ENCODE results near the gene ADD3.

Gene ADD3

GRCh38 chr10:109968953-109969759 is 38.6 kb upstream of the ADD3 start:
- Histone ChIP-seq H3K4me3 (ENCODE audit: low read length) (peak overlapping the region; percentile 42), H3K9ac (ENCODE audit: low read length) (no peak overlapping the region), H3K27me3 (replicated peaks; ENCODE audit: control insufficient read depth, insufficient read depth, low read length) (no peaks in the 10 kb centered on the region), H3K4me1 (ENCODE audit: control insufficient read depth, insufficient read depth, low read length) (peaks cover 49% of the 10 kb centered on the region), H3K9me3 (ENCODE audit: control insufficient read depth, low read length) (no peaks in the 10 kb centered on the region), H3K36me3 (ENCODE audit: control insufficient read depth, insufficient read depth, low read length, severe bottlenecking) (no peaks in the 10 kb centered on the region)
- DNase-seq (ENCODE audit: low read depth): no peak

GRCh38 chr10:109969760-109970346 is 37.9 kb upstream of the ADD3 start:
- H3K9ac ChIP-seq (ENCODE audit: low read length): no peak overlapping the region
- H3K9me3 ChIP-seq (ENCODE audit: control insufficient read depth, low read length): no peaks in the 10 kb centered on the region
- DNase-seq (ENCODE audit: low read depth): no peak
- H3K4me1 ChIP-seq (ENCODE audit: control insufficient read depth, insufficient read depth, low read length): peaks cover 47% of the 10 kb centered on the region
- H3K36me3 ChIP-seq (ENCODE audit: control insufficient read depth, insufficient read depth, low read length, severe bottlenecking): no peaks in the 10 kb centered on the region
- peak overlapping the region; percentile 42 for H3K4me3 ChIP-seq (ENCODE audit: low read length)
- no peaks in the 10 kb centered on the region for H3K27me3 ChIP-seq (replicated peaks; ENCODE audit: control insufficient read depth, insufficient read depth, low read length)

- Histone ChIP-seq H3K9ac (ENCODE audit: low read length) (no peak overlapping the region), H3K4me1 (ENCODE audit: control insufficient read depth, insufficient read depth, low read length) (peaks cover 34% of the 10 kb centered on the region), H3K9me3 (ENCODE audit: control insufficient read depth, low read length) (no peaks in the 10 kb centered on the region), H3K27me3 (replicated peaks; ENCODE audit: control insufficient read depth, insufficient read depth, low read length) (no peaks in the 10 kb centered on the region), H3K36me3 (ENCODE audit: control insufficient read depth, insufficient read depth, low read length, severe bottlenecking) (no peaks in the 10 kb centered on the region), H3K4me3 (ENCODE audit: low read length) (no peak overlapping the region)
- no peak for DNase-seq (ENCODE audit: low read depth)
These were observed 36.1 kb upstream of the ADD3 start for GRCh38 chr10:109971634-109972033.

- Histone ChIP-seq H3K4me3 (ENCODE audit: low read length) (no peak overlapping the region), H3K9me3 (ENCODE audit: control insufficient read depth, low read length) (no peaks in the 10 kb centered on the region), H3K36me3 (ENCODE audit: control insufficient read depth, insufficient read depth, low read length, severe bottlenecking) (no peaks in the 10 kb centered on the region), H3K4me1 (ENCODE audit: control insufficient read depth, insufficient read depth, low read length) (peaks cover 33% of the 10 kb centered on the region), H3K9ac (ENCODE audit: low read length) (no peak overlapping the region), H3K27me3 (replicated peaks; ENCODE audit: control insufficient read depth, insufficient read depth, low read length) (no peaks in the 10 kb centered on the region)
- DNase-seq (ENCODE audit: low read depth): no peak
These were observed 35.3 kb upstream of the ADD3 start for GRCh38 chr10:109972372-109973001.

GRCh38 chr10:109973326-109973829 is 34.4 kb upstream of the ADD3 start:
- Histone ChIP-seq H3K9ac (ENCODE audit: low read length) (no peak overlapping the region), H3K4me1 (ENCODE audit: control insufficient read depth, insufficient read depth, low read length) (peaks cover 36% of the 10 kb centered on the region), H3K4me3 (ENCODE audit: low read length) (no peak overlapping the region), H3K27me3 (replicated peaks; ENCODE audit: control insufficient read depth, insufficient read depth, low read length) (no peaks in the 10 kb centered on the region), H3K36me3 (ENCODE audit: control insufficient read depth, insufficient read depth, low read length, severe bottlenecking) (no peaks in the 10 kb centered on the region), H3K9me3 (ENCODE audit: control insufficient read depth, low read length) (no peaks in the 10 kb centered on the region)
- DNase-seq (ENCODE audit: low read depth): no peak

GRCh38 chr10:109974504-109975191 is 33.1 kb upstream of the ADD3 start:
- Histone ChIP-seq H3K9me3 (ENCODE audit: control insufficient read depth, low read length) (no peaks in the 10 kb centered on the region), H3K4me1 (ENCODE audit: control insufficient read depth, insufficient read depth, low read length) (peaks cover 40% of the 10 kb centered on the region), H3K36me3 (ENCODE audit: control insufficient read depth, insufficient read depth, low read length, severe bottlenecking) (no peaks in the 10 kb centered on the region)

GRCh38 chr10:109975244-109976190 is 32.3 kb upstream of the ADD3 start:
- Histone ChIP-seq H3K9me3 (ENCODE audit: control insufficient read depth, low read length) (no peaks in the 10 kb centered on the region), H3K9ac (ENCODE audit: low read length) (no peak overlapping the region), H3K4me3 (ENCODE audit: low read length) (no peak overlapping the region), H3K36me3 (ENCODE audit: control insufficient read depth, insufficient read depth, low read length, severe bottlenecking) (no peaks in the 10 kb centered on the region), H3K4me1 (ENCODE audit: control insufficient read depth, insufficient read depth, low read length) (peaks cover 33% of the 10 kb centered on the region), H3K27me3 (replicated peaks; ENCODE audit: control insufficient read depth, insufficient read depth, low read length) (no peaks in the 10 kb centered on the region)
- no peak for DNase-seq (ENCODE audit: low read depth)

More at GRCh38 chr10:109974504-109975191, 33.1 kb upstream of the ADD3 start:
- H3K27me3 ChIP-seq (replicated peaks; ENCODE audit: control insufficient read depth, insufficient read depth, low read length): no peaks in the 10 kb centered on the region
- H3K9ac ChIP-seq (ENCODE audit: low read length): no peak overlapping the region
- no peak for DNase-seq (ENCODE audit: low read depth)
- no peak overlapping the region for H3K4me3 ChIP-seq (ENCODE audit: low read length)

- H3K4me1 ChIP-seq (ENCODE audit: control insufficient read depth, insufficient read depth, low read length): peaks cover 43% of the 10 kb centered on the region
- H3K9me3 ChIP-seq (ENCODE audit: control insufficient read depth, low read length): no peaks in the 10 kb centered on the region
- no peaks in the 10 kb centered on the region for H3K36me3 ChIP-seq (ENCODE audit: control insufficient read depth, insufficient read depth, low read length, severe bottlenecking)
- H3K27me3 ChIP-seq (replicated peaks; ENCODE audit: control insufficient read depth, insufficient read depth, low read length): no peaks in the 10 kb centered on the region
- DNase-seq (ENCODE audit: low read depth): no peak
- H3K4me3 ChIP-seq (ENCODE audit: low read length): no peak overlapping the region
- H3K9ac ChIP-seq (ENCODE audit: low read length): peak overlapping the region; percentile 76
These were observed 31.1 kb upstream of the ADD3 start for GRCh38 chr10:109976681-109977080.

GRCh38 chr10:109977382-109977806 is 30.4 kb upstream of the ADD3 start:
- H3K4me3 ChIP-seq (ENCODE audit: low read length): peak overlapping the region; percentile 67
- peak; percentile 86 for DNase-seq (ENCODE audit: low read depth)

GRCh38 chr10:109978481-109978880 is 29.3 kb upstream of the ADD3 start:
- Histone ChIP-seq H3K9me3 (ENCODE audit: control insufficient read depth, low read length) (no peaks in the 10 kb centered on the region), H3K4me1 (ENCODE audit: control insufficient read depth, insufficient read depth, low read length) (peaks cover 57% of the 10 kb centered on the region), H3K4me3 (ENCODE audit: low read length) (peak overlapping the region; percentile 67), H3K36me3 (ENCODE audit: control insufficient read depth, insufficient read depth, low read length, severe bottlenecking) (no peaks in the 10 kb centered on the region), H3K9ac (ENCODE audit: low read length) (peak overlapping the region; percentile 76), H3K27me3 (replicated peaks; ENCODE audit: control insufficient read depth, insufficient read depth, low read length) (no peaks in the 10 kb centered on the region)
- peak; percentile 79 for DNase-seq (ENCODE audit: low read depth)

More at GRCh38 chr10:109977382-109977806, 30.4 kb upstream of the ADD3 start:
- Histone ChIP-seq H3K36me3 (ENCODE audit: control insufficient read depth, insufficient read depth, low read length, severe bottlenecking) (no peaks in the 10 kb centered on the region), H3K27me3 (replicated peaks; ENCODE audit: control insufficient read depth, insufficient read depth, low read length) (no peaks in the 10 kb centered on the region), H3K9me3 (ENCODE audit: control insufficient read depth, low read length) (no peaks in the 10 kb centered on the region), H3K4me1 (ENCODE audit: control insufficient read depth, insufficient read depth, low read length) (peaks cover 51% of the 10 kb centered on the region), H3K9ac (ENCODE audit: low read length) (peak overlapping the region; percentile 76)

All from adipocyte (in vitro differentiated cells).